HUES48 (cell line): ENCODE results near the gene DTX3.
"Not testable (repeated sequence)": the region's sequence is repeated elsewhere in the genome, so short reads cannot be mapped to it uniquely, and the experiment has no call there.

ENCODE experiments used
- H3K27ac ChIP-seq: one replicate; pipeline ENCODE4 v1.7.0; 2013; ENCODE audit warnings: low read depth, low read length, inconsistent platforms
- H3K27me3 ChIP-seq: 2 replicates; pipeline ENCODE4 v1.6.1; 2013; ENCODE audit warnings: mild to moderate bottlenecking, low read length; ENCODE audit not compliant: control insufficient read depth, insufficient read depth
- H3K36me3 ChIP-seq: 2 replicates; pipeline ENCODE4 v1.6.1; 2013; ENCODE audit warnings: low read length; ENCODE audit not compliant: control insufficient read depth, insufficient read depth
- H3K4me1 ChIP-seq: 2 replicates; pipeline ENCODE4 v1.6.1; 2013; ENCODE audit warnings: mild to moderate bottlenecking, low read length; ENCODE audit not compliant: control insufficient read depth, insufficient read depth
- H3K4me3 ChIP-seq: 2 replicates; pipeline ENCODE4 v1.5.1; 2013; ENCODE audit warnings: mild to moderate bottlenecking, low read depth, low read length
- H3K9ac ChIP-seq: 2 replicates; pipeline ENCODE4 v1.6.1; 2013; ENCODE audit warnings: mild to moderate bottlenecking, low read depth, low read length, moderate library complexity
- H3K9me3 ChIP-seq: 2 replicates; pipeline ENCODE4 v1.6.1; 2013; ENCODE audit warnings: low read length; ENCODE audit not compliant: control insufficient read depth, insufficient read depth

Gene DTX3

DNA sequence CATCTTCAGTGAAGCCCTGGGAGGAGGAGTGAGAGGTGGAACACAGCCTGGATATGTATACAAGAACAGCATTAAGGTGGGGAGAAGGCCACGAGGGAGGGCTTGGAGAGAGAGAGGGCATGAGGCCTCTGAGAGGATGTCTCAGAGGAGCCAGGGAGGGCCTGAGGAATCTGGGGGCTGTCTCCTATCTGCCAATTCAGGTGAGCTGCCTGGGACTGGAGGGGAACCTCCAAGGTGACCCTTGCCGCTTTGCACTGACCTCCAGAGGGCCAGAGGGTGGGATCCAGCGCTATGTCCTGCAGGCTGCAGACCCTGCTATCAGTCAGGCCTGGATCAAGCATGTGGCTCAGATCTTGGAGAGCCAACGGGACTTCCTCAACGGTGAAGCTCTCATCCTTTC lies 11.0 kb downstream of the DTX3 start:
- no peak overlapping the region for H3K27ac ChIP-seq

DNA sequence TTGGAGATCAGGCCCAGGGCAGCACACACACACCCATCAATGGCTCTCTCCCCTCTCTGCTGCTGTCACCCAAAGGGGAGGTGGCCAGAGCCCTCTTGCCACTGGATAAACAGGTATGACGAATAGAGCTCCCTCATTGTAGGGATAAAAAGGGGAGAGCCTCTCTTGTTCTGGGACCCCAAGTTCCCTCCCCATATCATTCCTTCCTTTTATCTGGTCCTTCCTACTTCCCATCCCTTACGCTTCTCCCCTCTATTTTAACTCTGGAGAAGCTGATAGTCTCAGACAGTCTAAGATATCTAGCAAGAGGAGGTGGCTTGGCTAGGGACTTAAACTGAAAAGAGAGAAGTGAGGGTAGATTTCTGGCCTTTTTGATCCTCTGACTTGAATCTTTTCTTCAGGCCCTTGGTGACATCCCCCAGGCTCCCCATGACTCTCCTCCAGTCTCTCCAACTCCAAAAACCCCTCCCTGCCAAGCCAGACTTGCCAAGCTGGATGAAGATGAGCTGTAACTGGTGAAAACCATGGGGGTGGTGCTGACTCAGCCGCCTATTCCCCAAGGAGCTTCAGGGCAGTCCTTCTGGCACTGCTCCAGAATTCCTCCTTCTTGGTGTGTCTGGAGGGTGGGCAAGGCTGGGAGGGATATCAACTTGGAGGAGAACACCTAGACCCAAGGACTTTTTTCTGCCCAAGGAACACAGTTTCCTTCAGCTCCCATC lies 11.9 kb downstream of the DTX3 start:
- 0 out of 2 replicates have a peak, but pooled peaks cover 3% of the 10 kb centered on the region for H3K9me3 ChIP-seq
- H3K4me1 ChIP-seq, result peaks cover 19% of the 10 kb centered on the region
- peaks cover 97% of the 10 kb centered on the region for H3K27me3 ChIP-seq
- H3K36me3 ChIP-seq, result no peaks in the 10 kb centered on the region
- H3K9ac ChIP-seq, result no peak overlapping the region
- H3K27ac ChIP-seq, result no peak overlapping the region
- H3K4me3 ChIP-seq, result no peak overlapping the region

More for the DNA sequence above, 11.0 kb downstream of the DTX3 start:
- Histone ChIP-seq H3K27me3 (peaks cover 93% of the 10 kb centered on the region), H3K36me3 (no peaks in the 10 kb centered on the region), H3K9me3 (0 out of 2 replicates have a peak, but pooled peaks cover 3% of the 10 kb centered on the region), H3K4me3 (no peak overlapping the region), H3K4me1 (peaks cover 13% of the 10 kb centered on the region), H3K9ac (no peak overlapping the region)

DNA sequence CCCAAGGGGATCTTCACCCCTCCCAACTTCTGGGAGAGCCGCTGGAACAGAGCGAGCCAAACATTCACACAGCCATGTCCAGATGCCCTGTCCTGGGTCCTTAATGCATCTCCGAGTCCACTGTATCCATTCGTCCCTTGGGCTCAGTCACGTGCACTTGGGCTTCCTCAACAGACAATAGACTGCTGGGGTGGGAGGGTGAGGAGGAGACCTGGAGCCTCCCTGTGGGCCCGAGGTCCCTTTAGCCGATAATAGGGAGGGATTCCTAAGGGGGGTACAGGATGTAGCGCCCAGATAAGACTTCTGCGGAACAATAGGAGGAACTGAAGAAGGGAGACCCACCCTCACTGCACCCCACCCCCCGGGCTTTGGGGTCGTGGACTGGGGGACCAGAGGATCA lies 13.3 kb downstream of the DTX3 start:
- H3K4me3 ChIP-seq, result no peak overlapping the region
- peaks cover 99% of the 10 kb centered on the region for H3K27me3 ChIP-seq
- H3K36me3 ChIP-seq, result no peaks in the 10 kb centered on the region
- no peak overlapping the region for H3K9ac ChIP-seq
- H3K9me3 ChIP-seq, result 0 out of 2 replicates have a peak, but pooled peaks cover 3% of the 10 kb centered on the region
- no peak overlapping the region for H3K27ac ChIP-seq
- H3K4me1 ChIP-seq, result peaks cover 19% of the 10 kb centered on the region

DNA sequence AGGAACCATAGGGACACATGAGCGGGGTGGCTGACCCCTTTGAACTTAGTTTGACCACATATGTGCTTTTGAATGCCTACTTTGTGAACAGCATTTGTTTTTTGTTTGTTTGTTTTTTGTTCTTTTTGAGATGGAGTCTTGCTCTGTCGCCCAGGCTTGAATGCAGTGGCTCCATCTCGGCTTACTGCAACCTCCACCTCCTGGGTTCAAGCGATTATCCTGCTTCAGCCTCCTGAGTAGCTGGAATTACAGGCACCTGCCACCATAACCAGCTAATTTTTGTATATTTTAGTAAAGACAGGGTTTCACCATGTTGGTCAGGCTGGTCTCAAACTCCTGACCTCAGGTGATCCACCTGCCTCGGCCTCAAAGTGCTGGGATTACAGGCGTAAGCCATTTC lies 13.8 kb downstream of the DTX3 start:
- peaks cover 99% of the 10 kb centered on the region for H3K27me3 ChIP-seq
- not testable (repeated sequence) for H3K36me3 ChIP-seq, H3K9me3 ChIP-seq, H3K4me3 ChIP-seq, H3K27ac ChIP-seq, H3K9ac ChIP-seq
- H3K4me1 ChIP-seq, result peaks cover 19% of the 10 kb centered on the region

DNA sequence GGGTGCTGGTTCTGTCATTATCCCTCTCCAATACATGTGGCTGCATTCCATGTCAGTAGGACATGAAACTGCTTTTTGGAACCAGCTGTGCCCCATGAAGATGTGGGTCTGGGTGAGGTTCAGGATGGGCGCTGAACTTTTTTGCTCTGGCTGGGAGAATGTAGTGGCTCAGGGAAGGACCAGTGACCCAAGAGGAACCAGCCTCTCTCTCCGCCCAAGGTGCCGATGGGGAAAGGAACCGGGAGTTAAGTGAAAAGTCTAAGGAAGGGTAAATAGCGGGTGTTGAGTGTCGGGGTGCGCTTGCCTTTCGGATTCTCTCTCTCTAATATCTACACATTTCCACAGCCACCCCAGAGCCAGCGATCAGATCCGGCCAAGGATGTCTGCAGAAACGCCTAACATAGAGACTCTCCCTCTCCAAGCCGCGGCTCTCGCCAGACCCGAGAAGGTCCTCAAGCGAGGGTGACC lies 14.4 kb downstream of the DTX3 start:
- Histone ChIP-seq H3K36me3 (no peaks in the 10 kb centered on the region), H3K9me3 (0 out of 2 replicates have a peak, but pooled peaks cover 3% of the 10 kb centered on the region), H3K4me3 (peak overlapping the region; percentile 51), H3K27ac (no peak overlapping the region), H3K27me3 (peaks cover 99% of the 10 kb centered on the region), H3K9ac (no peak overlapping the region), H3K4me1 (peaks cover 18% of the 10 kb centered on the region)

DNA sequence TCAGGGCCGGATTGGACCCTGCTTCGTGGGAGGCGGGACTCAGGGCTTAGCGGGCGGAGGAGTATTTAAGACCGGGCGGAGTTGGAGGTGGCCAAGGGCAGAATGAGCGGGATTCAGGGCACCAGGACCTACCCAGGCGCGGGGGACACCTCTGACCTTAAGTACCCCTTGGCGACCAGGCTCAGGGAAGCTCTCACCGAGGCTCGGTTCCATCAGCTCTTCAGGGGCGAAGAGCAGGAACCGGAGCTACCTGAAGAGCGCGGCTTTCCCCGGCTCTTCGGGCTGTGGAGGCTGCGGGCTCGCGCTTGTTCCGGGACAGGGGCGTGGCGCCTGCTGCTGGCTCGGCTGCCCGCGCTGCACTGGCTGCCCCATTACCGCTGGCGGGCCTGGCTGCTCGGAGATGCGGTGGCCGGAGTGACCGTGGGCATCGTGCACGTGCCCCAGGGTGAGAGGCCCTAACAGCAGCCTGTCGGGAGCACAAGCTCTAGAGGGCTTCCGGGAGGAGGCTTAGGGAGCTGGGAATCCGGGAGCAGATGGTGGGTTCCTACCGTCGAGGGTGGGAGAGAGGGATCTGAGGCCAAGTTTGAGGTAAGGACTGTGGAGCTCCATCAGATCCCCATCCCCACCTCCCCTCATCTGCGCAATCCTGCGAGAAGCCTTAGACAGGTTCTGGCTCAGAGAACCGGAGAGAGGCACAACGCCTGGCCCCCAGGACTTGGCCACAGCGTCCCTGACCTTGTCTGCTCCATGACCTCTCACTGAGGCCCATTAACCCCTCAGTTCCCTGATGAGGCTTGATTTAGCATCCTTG lies 15.0 kb downstream of the DTX3 start:
- Histone ChIP-seq H3K27ac (no peak overlapping the region), H3K9ac (no peak overlapping the region), H3K4me3 (peak overlapping the region; percentile 51), H3K4me1 (peaks cover 17% of the 10 kb centered on the region), H3K9me3 (0 out of 2 replicates have a peak, but pooled peaks cover 3% of the 10 kb centered on the region), H3K27me3 (peaks cover 99% of the 10 kb centered on the region), H3K36me3 (no peaks in the 10 kb centered on the region)

DNA sequence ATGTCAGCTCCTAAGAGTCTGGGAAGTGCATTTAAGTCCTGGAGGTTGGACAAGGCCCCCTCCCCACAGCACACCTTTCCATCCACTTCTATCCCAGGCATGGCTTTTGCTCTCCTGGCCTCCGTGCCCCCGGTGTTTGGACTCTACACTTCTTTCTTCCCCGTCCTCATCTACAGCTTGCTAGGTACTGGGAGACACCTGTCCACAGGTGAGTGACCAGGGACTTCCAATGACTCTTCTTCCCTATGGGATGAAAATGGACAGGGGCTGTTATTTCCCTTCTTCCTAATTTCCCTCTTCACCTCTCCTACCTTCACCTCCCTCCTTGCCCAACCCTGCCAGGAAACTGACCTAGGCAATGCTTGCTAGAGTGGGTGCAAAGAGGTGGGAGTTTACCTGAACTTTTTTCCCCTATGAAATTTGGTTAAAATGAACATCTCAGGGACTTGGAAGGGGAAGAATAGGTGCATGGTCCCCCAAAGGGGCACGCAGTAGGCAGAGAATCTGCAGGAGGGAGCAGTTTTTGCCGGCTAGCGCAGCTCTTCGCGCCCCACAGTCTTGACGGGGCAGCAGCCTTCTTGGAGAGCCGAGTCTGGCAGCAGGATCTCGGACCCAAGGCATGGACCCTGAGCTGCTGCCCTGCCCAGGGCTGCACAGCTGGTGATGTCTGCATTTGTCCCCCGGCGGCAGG lies 15.8 kb downstream of the DTX3 start:
- Histone ChIP-seq H3K4me3 (peak overlapping the region; percentile 41; the same call in 1 of the 2 replicates), H3K27ac (no peak overlapping the region)

DNA sequence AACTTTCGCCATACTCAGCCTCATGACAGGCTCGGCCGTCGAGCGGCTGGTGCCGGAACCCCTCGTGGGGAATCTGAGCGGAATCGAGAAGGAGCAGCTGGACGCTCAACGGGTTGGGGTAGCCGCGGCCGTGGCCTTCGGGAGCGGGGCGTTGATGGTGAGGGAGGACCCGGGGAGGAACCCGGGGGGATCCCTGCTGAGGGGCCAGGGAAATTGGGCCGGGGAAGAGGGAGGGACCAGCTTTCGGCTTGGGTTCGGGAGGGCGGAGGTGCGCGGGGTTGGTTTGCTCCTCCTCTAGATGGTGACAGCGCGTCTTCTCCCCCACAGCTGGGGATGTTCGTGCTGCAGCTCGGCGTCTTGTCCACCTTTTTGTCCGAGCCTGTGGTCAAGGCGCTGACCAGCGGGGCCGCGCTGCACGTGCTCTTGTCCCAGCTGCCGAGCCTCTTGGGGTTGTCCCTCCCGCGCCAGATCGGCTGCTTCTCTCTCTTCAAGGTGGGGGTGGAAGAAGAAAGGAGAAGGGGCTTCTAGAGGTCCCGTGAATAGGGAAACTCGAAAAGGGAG lies 16.4 kb downstream of the DTX3 start:
- Histone ChIP-seq H3K9ac (no peak overlapping the region), H3K36me3 (no peaks in the 10 kb centered on the region)

More for the DNA sequence above, 15.8 kb downstream of the DTX3 start:
- H3K36me3 ChIP-seq, result no peaks in the 10 kb centered on the region
- 0 out of 2 replicates have a peak, but pooled peaks cover 3% of the 10 kb centered on the region for H3K9me3 ChIP-seq
- peaks cover 17% of the 10 kb centered on the region for H3K4me1 ChIP-seq
- no peak overlapping the region for H3K9ac ChIP-seq
- H3K27me3 ChIP-seq, result peaks cover 99% of the 10 kb centered on the region

DNA sequence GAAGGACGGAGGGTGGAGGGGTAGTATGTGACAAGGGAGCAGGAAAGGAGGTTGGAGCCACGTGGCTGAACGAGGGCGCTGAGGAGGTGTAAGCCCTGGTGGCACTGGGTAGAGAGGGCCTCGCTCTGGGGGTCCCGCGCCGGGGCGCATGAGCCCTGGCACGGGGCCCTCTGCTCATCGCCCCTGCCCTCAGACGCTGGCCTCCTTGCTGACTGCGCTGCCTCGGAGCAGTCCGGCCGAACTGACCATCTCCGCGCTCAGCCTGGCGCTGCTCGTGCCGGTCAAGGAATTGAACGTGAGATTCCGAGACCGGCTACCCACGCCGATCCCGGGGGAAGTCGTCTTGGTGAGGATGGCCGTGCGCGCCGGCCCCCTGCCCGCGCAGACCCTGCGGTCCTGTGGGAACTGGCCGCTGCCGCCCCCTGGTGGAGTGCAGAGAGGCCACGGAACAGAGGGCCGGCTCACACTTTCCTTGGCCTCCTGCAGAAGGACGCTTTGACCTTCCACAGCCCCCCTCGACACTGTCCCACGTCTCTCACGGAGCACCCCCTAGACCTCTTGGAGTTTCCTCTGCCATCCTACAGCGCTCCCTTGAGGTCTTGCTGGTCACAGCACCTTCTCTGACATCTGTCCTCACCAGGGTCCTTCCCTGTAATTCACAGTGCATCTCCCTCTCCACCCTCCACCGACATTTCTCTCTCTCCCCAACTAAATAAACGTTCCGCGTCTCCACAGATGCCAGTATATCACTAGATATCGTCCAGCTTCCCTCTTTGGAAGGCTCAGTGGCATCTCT lies 17.1 kb downstream of the DTX3 start:
- Histone ChIP-seq H3K4me3 (peak overlapping the region; percentile 41), H3K4me1 (peaks cover 17% of the 10 kb centered on the region), H3K36me3 (no peaks in the 10 kb centered on the region), H3K9ac (no peak overlapping the region), H3K9me3 (0 out of 2 replicates have a peak, but pooled peaks cover 3% of the 10 kb centered on the region), H3K27me3 (peaks cover 99% of the 10 kb centered on the region), H3K27ac (no peak overlapping the region)

More for the DNA sequence above, 16.4 kb downstream of the DTX3 start:
- peaks cover 17% of the 10 kb centered on the region for H3K4me1 ChIP-seq
- H3K4me3 ChIP-seq, result peak overlapping the region; percentile 41
- H3K27me3 ChIP-seq, result peaks cover 99% of the 10 kb centered on the region
- H3K9me3 ChIP-seq, result 0 out of 2 replicates have a peak, but pooled peaks cover 3% of the 10 kb centered on the region
- no peak overlapping the region for H3K27ac ChIP-seq
